AG09319 (cell line): ENCODE data around the gene PARN.

Source experiments
- DNase-seq: peaks from one replicate; pipeline ENCODE4 v3.0.0-alpha.2; 2010; ENCODE audit warnings: low read depth; ENCODE audit errors: extremely low read depth
- TF ChIP-seq, protein P1 (sequence below): IDR thresholded peaks from 2 replicates; pipeline ENCODE4 v1.5.1; 2011; ENCODE audit warnings: low read depth, mild to moderate bottlenecking, inconsistent platforms, low read length, moderate library complexity

Gene PARN

DNA sequence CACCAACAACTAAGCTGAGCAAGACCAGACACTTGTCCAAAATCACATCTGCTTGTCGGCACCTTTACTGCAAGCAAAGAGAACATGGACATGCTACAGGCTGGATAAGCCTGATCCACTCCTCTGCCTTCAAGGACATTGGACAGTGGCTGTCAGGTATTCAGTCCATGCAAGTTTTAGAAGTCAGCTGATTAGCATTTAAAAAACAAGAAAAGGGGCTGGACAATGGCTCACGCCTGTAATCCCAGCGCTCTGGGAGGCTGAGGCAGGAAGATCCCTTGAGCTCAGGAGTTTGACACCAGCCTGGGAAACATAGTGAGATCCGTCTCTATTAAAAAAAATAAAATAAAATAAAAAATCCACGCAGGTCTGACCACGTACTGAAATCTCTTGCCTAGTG is 20.3 kb downstream of the PARN start:
- DNase-seq = no peak
- TF ChIP-seq, protein P1, sequence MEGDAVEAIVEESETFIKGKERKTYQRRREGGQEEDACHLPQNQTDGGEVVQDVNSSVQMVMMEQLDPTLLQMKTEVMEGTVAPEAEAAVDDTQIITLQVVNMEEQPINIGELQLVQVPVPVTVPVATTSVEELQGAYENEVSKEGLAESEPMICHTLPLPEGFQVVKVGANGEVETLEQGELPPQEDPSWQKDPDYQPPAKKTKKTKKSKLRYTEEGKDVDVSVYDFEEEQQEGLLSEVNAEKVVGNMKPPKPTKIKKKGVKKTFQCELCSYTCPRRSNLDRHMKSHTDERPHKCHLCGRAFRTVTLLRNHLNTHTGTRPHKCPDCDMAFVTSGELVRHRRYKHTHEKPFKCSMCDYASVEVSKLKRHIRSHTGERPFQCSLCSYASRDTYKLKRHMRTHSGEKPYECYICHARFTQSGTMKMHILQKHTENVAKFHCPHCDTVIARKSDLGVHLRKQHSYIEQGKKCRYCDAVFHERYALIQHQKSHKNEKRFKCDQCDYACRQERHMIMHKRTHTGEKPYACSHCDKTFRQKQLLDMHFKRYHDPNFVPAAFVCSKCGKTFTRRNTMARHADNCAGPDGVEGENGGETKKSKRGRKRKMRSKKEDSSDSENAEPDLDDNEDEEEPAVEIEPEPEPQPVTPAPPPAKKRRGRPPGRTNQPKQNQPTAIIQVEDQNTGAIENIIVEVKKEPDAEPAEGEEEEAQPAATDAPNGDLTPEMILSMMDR = no peak

- TF ChIP-seq, protein P1 = no peak
- DNase-seq = no peak
Measured at GRCh38 chr16:14608604-14609003, 21.5 kb downstream of the PARN start.

- TF ChIP-seq, protein P1 = no peak
Measured at GRCh38 chr16:14608111-14608566, 21.9 kb downstream of the PARN start.

DNA sequence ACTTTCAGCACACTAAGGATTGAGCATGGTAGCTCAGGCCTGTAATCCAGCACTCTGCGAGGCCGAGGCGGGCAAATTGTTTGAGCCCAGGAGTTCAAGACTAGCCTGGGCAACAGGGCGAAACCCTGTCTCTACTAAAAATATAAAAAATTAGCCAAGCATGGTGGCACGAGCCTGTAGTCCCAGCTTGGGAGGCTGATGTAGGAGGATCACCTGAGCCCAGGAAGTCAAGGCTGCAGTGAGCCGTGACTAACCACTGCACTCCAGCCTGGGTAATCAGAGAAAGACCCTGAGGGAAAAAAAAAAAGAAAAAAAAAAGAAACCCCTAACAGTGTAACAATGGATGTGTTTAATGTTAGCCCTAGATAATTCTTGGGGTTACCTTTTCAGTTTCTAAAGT is 24.0 kb downstream of the PARN start:
- DNase-seq = no peak
- TF ChIP-seq, protein P1 = no peak

More at GRCh38 chr16:14608111-14608566, 21.9 kb downstream of the PARN start:
- DNase-seq = no peak

- TF ChIP-seq, protein P1 = no peak
Measured at GRCh38 chr16:14602443-14602963, 27.6 kb downstream of the PARN start.

GRCh38 chr16:14600164-14600563 is 29.9 kb downstream of the PARN start:
- peak; percentile 2 for DNase-seq
- TF ChIP-seq, protein P1 = peak; percentile 26

More at GRCh38 chr16:14602443-14602963, 27.6 kb downstream of the PARN start:
- no peak for DNase-seq

GRCh38 chr16:14586637-14587305 is 43.3 kb downstream of the PARN start:
- DNase-seq = peak; percentile 15

More at GRCh38 chr16:14586637-14587305, 43.3 kb downstream of the PARN start:
- TF ChIP-seq, protein P1 = no peak
